Uterus (tissue), 4 donors: ENCODE measurements around the gene SPRR2B. TPM values are rescaled to one million over a fixed set of nuclear protein-coding genes. Genes with fewer than 3 reads are reported as not detected.

ENCODE experiments used
- DNase-seq, 2 donors: peaks; one replicate each; pipeline ENCODE4 v3.0.0-alpha.2; 2019 to 2020
- H3K27ac ChIP-seq, 2 donors: fragments of 200-600 bp; sonication (generic); 1 replicate in 1 of 2; 2 replicates in 1 of 2; pipeline ENCODE4 v1.5.1; 2016 to 2018
- H3K27me3 ChIP-seq, 2 donors: fragments of 200-600 bp; sonication (generic); one replicate each; pipeline ENCODE4 v1.5.1; 2018 to 2019; ENCODE audit warnings: control low read depth in 1 of 2
- H3K36me3 ChIP-seq, 2 donors: fragments of 200-600 bp; sonication (generic); one replicate each; pipeline ENCODE4 v1.5.1; 2019; ENCODE audit warnings: control low read depth in 1 of 2
- H3K4me1 ChIP-seq, 2 donors: fragments of 200-600 bp; sonication (generic); one replicate each; pipeline ENCODE4 v1.5.1; 2018 to 2019; ENCODE audit warnings: control low read depth in 1 of 2
- H3K4me3 ChIP-seq, 2 donors: fragments of 200-600 bp; sonication (generic); 1 replicate in 1 of 2; 2 replicates in 1 of 2; pipeline ENCODE4 v1.5.1; 2018 to 2019; ENCODE audit warnings: mild to moderate bottlenecking in 1 of 2
- H3K9me3 ChIP-seq, 2 donors: fragments of 200-600 bp; sonication (generic); one replicate each; pipeline ENCODE4 v1.5.1; 2019; ENCODE audit warnings: control low read depth in 1 of 2
- POLR2A ChIP-seq, 2 donors: fragments of 450-650 bp; IDR thresholded peaks; one replicate each; pipeline ENCODE4 v1.6.1; 2016; ENCODE audit warnings: antibody characterized with exemption in 2 of 2, mild to moderate bottlenecking in 1 of 2, moderate library complexity in 1 of 2
- intact Hi-C: fragments of 100-400 bp; cut with DNase I; formaldehyde crosslinking; loops from one replicate; pipeline ENCODE4 v1.15.1; 2023; ENCODE audit warnings: low total_unique reads
- total RNA-seq, 4 donors: library from RNA; depleted of rRNA in 3 of 4; stranded (reverse); fragments of >200 nt in 3 of 4; gene quantifications; one replicate each; pipeline versions ENCODE4 v1.1.0 to v1.2.4, GENCODE V29; 2014 to 2023
- TF ChIP-seq, protein P1 (sequence below), 4 experiments: fragments of 200-600 bp in 2 of 4; fragments of 450-650 bp in 2 of 4; sonication (generic) in 2 of 4; IDR thresholded peaks; one replicate each; pipeline ENCODE4 v1.5.1; 2016 to 2019; ENCODE audit warnings: antibody characterized with exemption in 4 of 4, mild to moderate bottlenecking in 2 of 4, moderate library complexity in 1 of 4
- donor health status: DM: yes; HTN: yes; CAD: no.

Gene SPRR2B
- total RNA-seq, 4 donors from 2014 or later, result not detected

DNA sequence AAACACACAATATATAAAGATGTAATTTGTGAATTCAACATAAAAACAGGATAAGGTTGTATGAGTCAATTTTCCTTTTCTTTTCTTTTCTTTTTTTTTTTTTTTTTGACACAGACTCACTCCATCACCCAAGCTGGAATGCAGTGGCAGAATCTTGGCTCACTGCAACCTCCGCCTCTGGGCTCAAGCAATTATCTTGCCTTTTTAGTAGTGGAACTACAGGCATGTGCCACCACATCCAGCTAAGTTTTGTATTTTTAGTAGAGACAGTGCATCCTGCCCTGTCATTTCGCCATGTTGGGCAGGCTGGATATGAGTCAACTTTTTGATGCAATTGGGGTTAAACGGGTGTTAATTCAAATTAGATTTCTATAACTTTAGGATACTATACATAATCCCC, 10.3 kb upstream of the SPRR2B start:
- H3K4me3 ChIP-seq, result no peak overlapping the region
- intact Hi-C loops, result no loop called here
- H3K27me3 ChIP-seq, result no peaks in the 10 kb centered on the region
- no peak overlapping the region for H3K27ac ChIP-seq
- H3K36me3 ChIP-seq, result no peaks in the 10 kb centered on the region
- no peaks in the 10 kb centered on the region for H3K9me3 ChIP-seq
- DNase-seq, result no peak
- no peaks in the 10 kb centered on the region for H3K4me1 ChIP-seq
- no peak for TF ChIP-seq POLR2A (IDR thresholded peaks at IDR 0.05)
- TF ChIP-seq, protein P1, sequence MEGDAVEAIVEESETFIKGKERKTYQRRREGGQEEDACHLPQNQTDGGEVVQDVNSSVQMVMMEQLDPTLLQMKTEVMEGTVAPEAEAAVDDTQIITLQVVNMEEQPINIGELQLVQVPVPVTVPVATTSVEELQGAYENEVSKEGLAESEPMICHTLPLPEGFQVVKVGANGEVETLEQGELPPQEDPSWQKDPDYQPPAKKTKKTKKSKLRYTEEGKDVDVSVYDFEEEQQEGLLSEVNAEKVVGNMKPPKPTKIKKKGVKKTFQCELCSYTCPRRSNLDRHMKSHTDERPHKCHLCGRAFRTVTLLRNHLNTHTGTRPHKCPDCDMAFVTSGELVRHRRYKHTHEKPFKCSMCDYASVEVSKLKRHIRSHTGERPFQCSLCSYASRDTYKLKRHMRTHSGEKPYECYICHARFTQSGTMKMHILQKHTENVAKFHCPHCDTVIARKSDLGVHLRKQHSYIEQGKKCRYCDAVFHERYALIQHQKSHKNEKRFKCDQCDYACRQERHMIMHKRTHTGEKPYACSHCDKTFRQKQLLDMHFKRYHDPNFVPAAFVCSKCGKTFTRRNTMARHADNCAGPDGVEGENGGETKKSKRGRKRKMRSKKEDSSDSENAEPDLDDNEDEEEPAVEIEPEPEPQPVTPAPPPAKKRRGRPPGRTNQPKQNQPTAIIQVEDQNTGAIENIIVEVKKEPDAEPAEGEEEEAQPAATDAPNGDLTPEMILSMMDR (IDR thresholded peaks at IDR 0.05), result no peak

DNA sequence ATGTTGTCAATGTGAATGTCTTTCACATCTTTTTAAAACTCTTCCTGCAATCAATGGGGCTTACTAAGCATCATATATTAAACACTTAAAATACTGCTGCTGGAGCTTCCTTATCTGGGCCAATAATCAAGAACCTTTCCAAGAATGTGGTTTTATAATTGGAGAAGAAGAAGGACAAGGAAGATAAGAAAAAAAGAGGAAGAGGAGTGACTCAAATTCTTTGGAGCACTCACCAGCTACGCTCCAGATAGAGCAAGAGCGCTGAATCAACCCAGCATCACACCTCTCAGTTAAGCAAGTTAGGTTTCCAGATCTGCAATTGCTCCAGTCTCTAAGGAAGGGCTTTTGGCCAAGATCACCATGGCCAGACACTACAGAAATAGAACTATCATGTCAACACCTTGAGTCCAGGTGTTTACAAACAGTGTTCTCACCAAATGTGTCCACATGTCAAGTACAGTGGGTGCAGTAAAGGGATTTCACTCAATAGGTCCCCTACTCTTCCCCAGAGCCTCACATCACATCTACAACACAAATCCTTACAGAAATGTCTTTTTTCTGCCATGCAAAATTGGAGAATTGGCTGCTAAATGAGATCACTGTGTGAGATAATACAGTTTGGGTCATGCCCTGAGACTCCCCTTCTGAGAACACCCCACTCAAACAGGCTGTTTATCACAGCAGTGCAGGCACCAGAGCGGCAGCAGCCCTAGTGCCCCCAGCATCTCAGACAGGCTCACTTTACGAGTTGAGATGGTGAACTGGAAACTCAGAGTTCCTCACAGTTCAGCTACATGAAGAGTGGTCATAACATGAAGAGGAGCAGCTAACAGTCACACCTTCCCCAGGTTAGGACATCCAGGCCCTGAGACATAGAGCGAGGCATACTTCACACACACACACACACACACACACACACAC, 1.7 kb upstream of the SPRR2B start:
- intact Hi-C loops, result no loop called here
- DNase-seq, result no peak
- no peak for TF ChIP-seq POLR2A (IDR thresholded peaks at IDR 0.05)
- TF ChIP-seq, protein P1 (IDR thresholded peaks at IDR 0.05), result no peak
- Histone ChIP-seq H3K4me1 (no peaks in the 10 kb centered on the region), H3K4me3 (no peak overlapping the region), H3K27me3 (no peaks in the 10 kb centered on the region), H3K9me3 (no peaks in the 10 kb centered on the region), H3K36me3 (no peaks in the 10 kb centered on the region), H3K27ac (no peak overlapping the region)

DNA sequence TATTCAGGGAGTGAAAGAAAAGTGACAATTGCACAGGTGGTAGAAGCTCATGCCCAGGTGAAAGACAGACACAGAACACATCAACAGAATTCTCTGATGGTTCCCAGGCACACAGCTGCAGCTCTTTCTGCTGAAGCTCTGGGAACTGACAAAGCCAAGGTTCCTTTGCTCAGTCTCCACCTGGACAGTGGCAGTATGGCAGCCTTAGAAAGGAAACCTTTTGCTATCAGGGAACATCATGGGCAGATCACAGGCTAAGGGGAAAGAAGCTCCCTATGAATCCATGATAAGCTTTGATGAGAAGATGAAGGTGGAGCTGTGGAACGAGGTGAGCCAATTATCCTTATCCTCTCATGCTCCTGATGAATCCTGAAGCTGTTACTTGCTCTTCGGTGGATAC, 1.2 kb downstream of the SPRR2B start:
- Histone ChIP-seq H3K4me1 (no peaks in the 10 kb centered on the region), H3K27me3 (no peaks in the 10 kb centered on the region), H3K36me3 (no peaks in the 10 kb centered on the region), H3K9me3 (no peaks in the 10 kb centered on the region), H3K27ac (no peak overlapping the region), H3K4me3 (no peak overlapping the region)
- intact Hi-C loops, result no loop called here
- no peak for DNase-seq
- TF ChIP-seq POLR2A (IDR thresholded peaks at IDR 0.05), result no peak
- TF ChIP-seq, protein P1 (IDR thresholded peaks at IDR 0.05), result no peak

DNA sequence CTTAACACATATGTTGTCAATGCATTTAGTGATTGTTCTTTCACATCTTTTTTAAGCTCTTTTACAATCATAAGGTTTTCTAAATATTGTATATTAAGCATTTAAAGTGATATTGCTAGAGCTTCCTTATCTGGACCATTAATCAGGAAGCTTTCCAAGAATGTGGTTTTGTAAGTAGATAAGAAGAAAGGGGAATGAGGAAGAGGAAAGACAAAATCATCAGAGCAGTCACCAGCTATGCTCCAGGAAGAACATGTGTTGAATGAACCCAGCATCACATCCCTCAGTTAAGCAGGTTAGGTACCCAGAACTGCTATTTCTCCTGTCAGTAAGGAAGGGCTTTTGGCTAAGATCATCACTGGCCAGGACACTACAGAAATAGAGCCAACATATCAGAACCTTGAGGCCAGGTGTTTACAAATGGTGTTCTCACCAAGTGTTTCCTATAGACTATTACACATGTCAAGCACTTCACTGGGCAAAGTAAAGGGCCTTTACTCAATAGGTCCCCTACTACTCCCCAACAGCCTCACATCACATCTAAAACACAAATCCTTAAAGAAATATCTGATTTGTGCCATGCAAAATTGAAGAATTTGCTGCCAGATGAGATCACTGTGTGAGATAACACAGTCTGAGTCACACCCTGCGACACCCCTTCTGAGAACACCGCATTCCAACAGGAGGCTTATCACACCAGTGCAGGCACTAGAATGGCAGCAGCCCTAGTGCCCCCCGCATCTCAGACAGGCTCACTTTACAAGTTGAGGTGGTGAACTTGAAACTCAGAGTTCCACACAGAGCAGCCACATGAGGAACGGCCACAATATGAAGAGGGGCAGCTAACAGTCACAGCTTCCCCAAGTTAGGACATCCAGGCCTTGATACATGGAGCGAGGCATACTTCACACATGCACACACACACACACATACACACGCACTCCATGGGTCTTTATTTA, 12.3 kb downstream of the SPRR2B start:
- intact Hi-C loops, result no loop called here
- no peak overlapping the region for H3K4me3 ChIP-seq
- H3K27ac ChIP-seq, result no peak overlapping the region
- no peak for DNase-seq
- no peaks in the 10 kb centered on the region for H3K9me3 ChIP-seq
- H3K27me3 ChIP-seq, result no peaks in the 10 kb centered on the region
- TF ChIP-seq, protein P1 (IDR thresholded peaks at IDR 0.05), result no peak
- TF ChIP-seq POLR2A (IDR thresholded peaks at IDR 0.05), result no peak
- no peaks in the 10 kb centered on the region for H3K36me3 ChIP-seq
- no peaks in the 10 kb centered on the region for H3K4me1 ChIP-seq
